Measurements from ENCODE around the gene FNDC5. TPM values are rescaled to one million over a fixed set of nuclear protein-coding genes. Genes with fewer than 3 reads are reported as not detected.

The FNDC5 gene
- total RNA-seq, 1 donor from 2014 or later: 1.7 TPM

- DNase-seq (ENCODE audit: low spot score): no peak
Observed at GRCh38 chr1:32897082-32898049, 26.7 kb upstream of the FNDC5 start.

GRCh38 chr1:32896451-32896850 lies 25.7 kb upstream of the FNDC5 start:
- DNase-seq (ENCODE audit: low spot score): no peak

- no peak for DNase-seq (ENCODE audit: low spot score)
Observed at GRCh38 chr1:32895325-32896215, 24.9 kb upstream of the FNDC5 start.

- DNase-seq (ENCODE audit: low spot score): no peak
Observed at GRCh38 chr1:32894681-32895080, 24.0 kb upstream of the FNDC5 start.

- no peak for DNase-seq (ENCODE audit: low spot score)
Observed at GRCh38 chr1:32894019-32894600, 23.4 kb upstream of the FNDC5 start.

GRCh38 chr1:32893198-32894018 lies 22.7 kb upstream of the FNDC5 start:
- DNase-seq (ENCODE audit: low spot score): no peak

- DNase-seq (ENCODE audit: low spot score): no peak
Observed at GRCh38 chr1:32892368-32893197, 21.9 kb upstream of the FNDC5 start.

- DNase-seq (ENCODE audit: low spot score): no peak
Observed at GRCh38 chr1:32891630-32892029, 20.9 kb upstream of the FNDC5 start.

GRCh38 chr1:32891241-32891570 lies 20.5 kb upstream of the FNDC5 start:
- DNase-seq (ENCODE audit: low spot score): no peak

- no peak for DNase-seq (ENCODE audit: low spot score)
Observed at GRCh38 chr1:32890516-32891240, 20.0 kb upstream of the FNDC5 start.

- no peak for DNase-seq (ENCODE audit: low spot score)
Observed at GRCh38 chr1:32889731-32890278, 19.1 kb upstream of the FNDC5 start.

- DNase-seq (ENCODE audit: low spot score): no peak
Observed at GRCh38 chr1:32888677-32889420, 18.1 kb upstream of the FNDC5 start.

- DNase-seq (ENCODE audit: low spot score): no peak
Observed at GRCh38 chr1:32888134-32888533, 17.4 kb upstream of the FNDC5 start.

- DNase-seq (ENCODE audit: low spot score): no peak
Observed at GRCh38 chr1:32887623-32888022, 16.9 kb upstream of the FNDC5 start.

- DNase-seq (ENCODE audit: low spot score): no peak
Observed at GRCh38 chr1:32886828-32887414, 16.2 kb upstream of the FNDC5 start.

- no peak for DNase-seq (ENCODE audit: low spot score)
Observed at GRCh38 chr1:32886004-32886827, 15.5 kb upstream of the FNDC5 start, which contains the start of gene HPCA. Gene HPCA, plus strand, starts transcription at chr1:32886491. Its CDS starts 2,408 bp downstream, at chr1:32888899.

- no peak for DNase-seq (ENCODE audit: low spot score)
Observed at GRCh38 chr1:32885676-32886003, 14.9 kb upstream of the FNDC5 start.
